GM12872 (cell line): ENCODE measurements around the gene MORN1.

Source experiments
- CTCF ChIP-seq: IDR thresholded peaks from 3 replicates; pipeline ENCODE4 v1.5.1; 2011; ENCODE audit warnings: low read depth, mild to moderate bottlenecking, low read length, moderate library complexity; ENCODE audit not compliant: insufficient read depth

MORN1 gene

GRCh38 chr1:2379733-2380404 is 11.5 kb downstream of the MORN1 start:
- TF ChIP-seq CTCF, result no peak

GRCh38 chr1:2378956-2379732 is 12.2 kb downstream of the MORN1 start:
- no peak for TF ChIP-seq CTCF

- TF ChIP-seq CTCF, result no peak
Measured at GRCh38 chr1:2378441-2378851, 12.9 kb downstream of the MORN1 start.

- no peak for TF ChIP-seq CTCF
Measured at GRCh38 chr1:2377751-2378440, 13.5 kb downstream of the MORN1 start.

- TF ChIP-seq CTCF, result no peak
Measured at GRCh38 chr1:2376931-2377672, 14.3 kb downstream of the MORN1 start.

- no peak for TF ChIP-seq CTCF
Measured at GRCh38 chr1:2376261-2376741, 15.1 kb downstream of the MORN1 start.

GRCh38 chr1:2375923-2376260 is 15.5 kb downstream of the MORN1 start:
- TF ChIP-seq CTCF, result no peak
